H9 (cell line): ENCODE data around the gene DAPK1. TPM values are rescaled to one million over a fixed set of nuclear protein-coding genes. Genes with fewer than 3 reads are reported as not detected.

ENCODE experiments used
- DNase-seq: peaks from one replicate; pipeline ENCODE4 v3.0.0-alpha.2; 2017
- H2AFZ ChIP-seq: one replicate; pipeline ENCODE4 v1.6.1; 2013; ENCODE audit warnings: mild to moderate bottlenecking, low read length, control low read depth, moderate library complexity
- H2AK5ac ChIP-seq: 2 replicates; pipeline ENCODE4 v1.6.1; 2013; ENCODE audit warnings: low read length, control low read depth, mixed read lengths; ENCODE audit not compliant: insufficient read length
- H2BK120ac ChIP-seq: one replicate; pipeline ENCODE4 v1.6.1; 2013; ENCODE audit warnings: low read depth, mild to moderate bottlenecking, low read length, control low read depth, inconsistent platforms; ENCODE audit not compliant: poor library complexity, severe bottlenecking
- H2BK12ac ChIP-seq: 2 replicates; pipeline ENCODE4 v1.6.1; 2013; ENCODE audit warnings: low read length, control low read depth, mixed read lengths, low read depth; ENCODE audit not compliant: insufficient read length
- H2BK15ac ChIP-seq: 2 replicates; pipeline ENCODE4 v1.6.1; 2013; ENCODE audit warnings: low read depth, low read length, control low read depth
- H2BK20ac ChIP-seq: one replicate; pipeline ENCODE4 v1.6.1; 2013; ENCODE audit warnings: low read depth, mild to moderate bottlenecking, low read length, control low read depth, inconsistent platforms; ENCODE audit not compliant: poor library complexity, severe bottlenecking
- H2BK5ac ChIP-seq: 2 replicates; pipeline ENCODE4 v1.6.1; 2013; ENCODE audit warnings: low read length, control low read depth, mixed read lengths; ENCODE audit not compliant: insufficient read length
- H3K14ac ChIP-seq: 2 replicates; pipeline ENCODE4 v1.6.1; 2013; ENCODE audit warnings: low read length, control low read depth; ENCODE audit not compliant: insufficient read depth
- H3K18ac ChIP-seq: 2 replicates; pipeline ENCODE4 v1.6.1; 2013; ENCODE audit warnings: low read depth, mild to moderate bottlenecking, mixed read lengths, low read length, control low read depth; ENCODE audit not compliant: insufficient read length
- H3K23ac ChIP-seq: 2 replicates; pipeline ENCODE4 v1.6.1; 2013; ENCODE audit warnings: low read length, control low read depth, mixed read lengths, low read depth; ENCODE audit not compliant: insufficient read length
- H3K23me2 ChIP-seq: 2 replicates; pipeline ENCODE4 v1.6.1; 2013; ENCODE audit warnings: low read depth, mild to moderate bottlenecking, mixed read lengths, low read length, control low read depth; ENCODE audit not compliant: insufficient read length, poor library complexity, severe bottlenecking
- H3K27ac ChIP-seq: 2 replicates; pipeline ENCODE4 v1.5.1; 2013; ENCODE audit warnings: low read length, control low read depth, mixed read lengths, low read depth; ENCODE audit not compliant: insufficient read length
- H3K27me3 ChIP-seq: 2 replicates; pipeline ENCODE4 v1.6.1; 2013; ENCODE audit warnings: low read length, control low read depth, inconsistent platforms; ENCODE audit not compliant: insufficient read depth
- H3K4ac ChIP-seq: 2 replicates; pipeline ENCODE4 v1.6.1; 2013; ENCODE audit warnings: low read depth, mild to moderate bottlenecking, control low read depth, inconsistent platforms, low read length, moderate library complexity
- H3K4me1 ChIP-seq: 2 replicates; pipeline ENCODE4 v1.6.1; 2013; ENCODE audit warnings: low read length, control low read depth, inconsistent platforms; ENCODE audit not compliant: insufficient read depth
- H3K4me2 ChIP-seq: 2 replicates; pipeline ENCODE4 v1.6.1; 2013; ENCODE audit warnings: low read length, control low read depth, mixed read lengths; ENCODE audit not compliant: insufficient read length, insufficient read depth
- H3K56ac ChIP-seq: 2 replicates; pipeline ENCODE4 v1.6.1; 2013; ENCODE audit warnings: low read depth, mild to moderate bottlenecking, mixed read lengths, low read length, control low read depth; ENCODE audit not compliant: insufficient read length
- H3K79me1 ChIP-seq: 2 replicates; pipeline ENCODE4 v1.6.1; 2013; ENCODE audit warnings: low read depth, mild to moderate bottlenecking, moderate library complexity, low read length, control low read depth, inconsistent platforms; ENCODE audit not compliant: insufficient read depth, poor library complexity, severe bottlenecking
- H3K79me2 ChIP-seq: 2 replicates; pipeline ENCODE4 v1.6.1; 2013; ENCODE audit warnings: low read length, control low read depth, inconsistent platforms; ENCODE audit not compliant: insufficient read depth
- H3K9ac ChIP-seq: 2 replicates; pipeline ENCODE4 v1.6.1; 2013; ENCODE audit warnings: low read length, control low read depth, mixed read lengths; ENCODE audit not compliant: insufficient read length; ENCODE audit errors: extremely low read depth
- H3K9me3 ChIP-seq: one replicate; pipeline ENCODE4 v1.6.1; 2013; ENCODE audit warnings: low read depth, low read length, inconsistent platforms; ENCODE audit not compliant: control insufficient read depth
- H3T11ph ChIP-seq: one replicate; pipeline ENCODE4 v1.6.1; 2013; ENCODE audit warnings: mild to moderate bottlenecking, low read length, control low read depth, inconsistent platforms
- H4K20me1 ChIP-seq: one replicate; pipeline ENCODE4 v1.6.1; 2013; ENCODE audit not compliant: control insufficient read depth, insufficient read length, insufficient read depth
- H4K5ac ChIP-seq: 2 replicates; pipeline ENCODE4 v1.6.1; 2013; ENCODE audit warnings: low read depth, mild to moderate bottlenecking, mixed read lengths, low read length, control low read depth; ENCODE audit not compliant: insufficient read length
- H4K8ac ChIP-seq: replicated peaks from 2 replicates; pipeline ENCODE4 v1.6.1; 2013; ENCODE audit warnings: low read length, control low read depth, mixed read lengths, low read depth; ENCODE audit not compliant: insufficient read length
- H4K91ac ChIP-seq: 2 replicates; pipeline ENCODE4 v1.6.1; 2013; ENCODE audit warnings: low read depth, mild to moderate bottlenecking, moderate library complexity, mixed read lengths, low read length, control low read depth; ENCODE audit not compliant: insufficient read length
- H3K27ac Mint-ChIP-seq, 3 experiments: 2 replicates in 2 of 3; 3 replicates in 1 of 3; pipeline ENCODE4 v1.8.0; 2020 to 2021; ENCODE audit warnings: mixed read lengths in 3 of 3, mild to moderate bottlenecking in 1 of 3, moderate library complexity in 1 of 3
- H3K27me3 Mint-ChIP-seq: 2 replicates; pipeline ENCODE4 v1.8.0; 2021; ENCODE audit warnings: low read depth, mild to moderate bottlenecking, moderate library complexity, mixed read lengths
- H3K36me3 Mint-ChIP-seq, 3 experiments: 2 replicates in 2 of 3; 3 replicates in 1 of 3; pipeline ENCODE4 v1.8.0; 2020 to 2021; ENCODE audit warnings: low read depth in 3 of 3, mixed read lengths in 3 of 3; ENCODE audit not compliant: insufficient read depth in 1 of 3
- H3K4me1 Mint-ChIP-seq, 2 experiments: 2 replicates each; pipeline ENCODE4 v1.8.0; 2020; ENCODE audit warnings: mixed read lengths in 2 of 2
- H3K4me3 Mint-ChIP-seq, 2 experiments: 2 replicates in 1 of 2; 3 replicates in 1 of 2; pipeline ENCODE4 v1.8.0; 2020 to 2021; ENCODE audit warnings: mild to moderate bottlenecking in 2 of 2, mixed read lengths in 2 of 2, moderate library complexity in 1 of 2
- H3K9me3 Mint-ChIP-seq, 2 experiments: 2 replicates in 1 of 2; 3 replicates in 1 of 2; pipeline ENCODE4 v1.8.0; 2020; ENCODE audit warnings: mild to moderate bottlenecking in 2 of 2, mixed read lengths in 2 of 2, moderate library complexity in 1 of 2
- WGBS: extraction: QIAGEN DNeasy Blood & Tissue Kit; methylation state at CpG from one replicate; pipeline ENCODE4 v1.1.7; 2013; ENCODE audit warnings: missing lambda C conversion rate, low lambda C conversion rate, mixed read lengths; ENCODE audit not compliant: insufficient read length; ENCODE audit errors: extremely low coverage; 5-methylcytosine and 5-hydroxymethylcytosine counted together
- total RNA-seq: library from RNA; stranded (reverse); gene quantifications from 2 replicates; pipeline ENCODE4 v1.2.1, GENCODE V29; 2021
- TF ChIP-seq, protein P1 (sequence below): fragments of 200-600 bp; sonication (generic); conservative IDR thresholded peaks from 3 replicates; pipeline ENCODE4 v1.8.0; 2021; ENCODE audit warnings: antibody characterized with exemption, mild to moderate bottlenecking

DAPK1 gene
- total RNA-seq, 1 experiment from 2014 or later, result 79.4 TPM

DNA sequence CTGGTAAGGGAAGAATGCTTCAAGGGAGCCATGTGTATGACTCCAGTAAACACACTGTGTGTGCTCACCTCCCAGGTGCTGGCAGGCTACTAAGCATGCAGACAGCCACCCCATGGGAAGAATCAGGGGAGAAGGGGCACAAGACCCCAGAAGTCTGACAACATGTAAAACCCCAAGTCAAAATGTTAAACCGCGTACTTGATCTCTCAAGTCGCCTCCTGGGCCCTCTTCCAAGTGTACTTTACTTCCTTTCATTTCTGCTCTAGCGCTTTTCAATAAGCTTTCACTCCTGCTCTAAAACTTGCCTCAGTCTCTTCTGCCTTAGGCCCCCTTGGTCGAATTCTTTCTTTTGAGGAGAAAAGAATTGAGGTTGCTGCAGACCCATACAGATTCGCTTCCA is 31.3 kb downstream of the DAPK1 start:
- Histone ChIP-seq H4K5ac (no peak overlapping the region), H3K23ac (no peak overlapping the region), H3K79me1 (peaks cover 6% of the 10 kb centered on the region), H3K27ac (no peak overlapping the region), H3K4me1 (peaks cover 16% of the 10 kb centered on the region; the same call in 1 of the 2 replicates), H3K79me2 (peaks cover 6% of the 10 kb centered on the region; the same call in 1 of the 2 replicates), H2BK120ac (no peak overlapping the region), H3T11ph (no peak overlapping the region), H3K4me2 (no peak overlapping the region), H3K56ac (no peak overlapping the region), H3K18ac (no peak overlapping the region), H3K9ac (no peak overlapping the region), H2BK12ac (no peak overlapping the region), H4K8ac (no peak overlapping the region), H4K91ac (no peak overlapping the region), H3K27me3 (no peaks in the 10 kb centered on the region), H2AK5ac (no peak overlapping the region), H2BK15ac (no peak overlapping the region), H3K9me3 (no peaks in the 10 kb centered on the region), H4K20me1 (no peaks in the 10 kb centered on the region), H3K23me2 (no peaks in the 10 kb centered on the region), H2BK5ac (no peak overlapping the region), H2AFZ (no peak overlapping the region), H2BK20ac (no peak overlapping the region), H3K14ac (no peak overlapping the region), H3K4ac (no peak overlapping the region)
- no CpG with 5 or more reads among the region's 6 CpGs for WGBS
- DNase-seq, result peak; percentile 14
- no peaks in the 10 kb centered on the region for H3K27me3 Mint-ChIP-seq
- no peaks in the 10 kb centered on the region for H3K9me3 Mint-ChIP-seq
- H3K4me3 Mint-ChIP-seq, result no peak overlapping the region
- H3K4me1 Mint-ChIP-seq, result peaks cover 55 to 60% of the 10 kb centered on the region in 2 experiments
- H3K36me3 Mint-ChIP-seq, result peaks cover 5 to 7% (median 5%) of the 10 kb centered on the region in 3 experiments
- TF ChIP-seq, protein P1, sequence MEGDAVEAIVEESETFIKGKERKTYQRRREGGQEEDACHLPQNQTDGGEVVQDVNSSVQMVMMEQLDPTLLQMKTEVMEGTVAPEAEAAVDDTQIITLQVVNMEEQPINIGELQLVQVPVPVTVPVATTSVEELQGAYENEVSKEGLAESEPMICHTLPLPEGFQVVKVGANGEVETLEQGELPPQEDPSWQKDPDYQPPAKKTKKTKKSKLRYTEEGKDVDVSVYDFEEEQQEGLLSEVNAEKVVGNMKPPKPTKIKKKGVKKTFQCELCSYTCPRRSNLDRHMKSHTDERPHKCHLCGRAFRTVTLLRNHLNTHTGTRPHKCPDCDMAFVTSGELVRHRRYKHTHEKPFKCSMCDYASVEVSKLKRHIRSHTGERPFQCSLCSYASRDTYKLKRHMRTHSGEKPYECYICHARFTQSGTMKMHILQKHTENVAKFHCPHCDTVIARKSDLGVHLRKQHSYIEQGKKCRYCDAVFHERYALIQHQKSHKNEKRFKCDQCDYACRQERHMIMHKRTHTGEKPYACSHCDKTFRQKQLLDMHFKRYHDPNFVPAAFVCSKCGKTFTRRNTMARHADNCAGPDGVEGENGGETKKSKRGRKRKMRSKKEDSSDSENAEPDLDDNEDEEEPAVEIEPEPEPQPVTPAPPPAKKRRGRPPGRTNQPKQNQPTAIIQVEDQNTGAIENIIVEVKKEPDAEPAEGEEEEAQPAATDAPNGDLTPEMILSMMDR, result no peak
- peak overlapping the region in 2 of 3 experiments; percentile 66 to 88; a peak in 2 of 7 replicates for H3K27ac Mint-ChIP-seq
